Naive thymus-derived CD8-positive, alpha-beta T cell (primary cell): Measurements from ENCODE around the gene FGD5. TPM values are rescaled to one million over a fixed set of nuclear protein-coding genes. Genes with fewer than 3 reads are reported as not detected.

Source experiments
- ATAC-seq, 2 donors: fragments of 150-1000 bp; cut with Tn5 transposase in 1 of 2; sonication (Bioruptor Pico), chemical (Tn5 transposase) in 1 of 2; 1 replicate in 1 of 2; 2 replicates in 1 of 2; pipeline ENCODE4 v1.10.0; 2021; ENCODE audit warnings: mild to moderate bottlenecking in 2 of 2, moderate library complexity in 2 of 2
- POLR2A ChIA-PET: fragments of 350-600 bp; sonication (Branson Sonifier 250); formaldehyde crosslinking; loops from one replicate; lab custom pipeline; 2021; ENCODE audit warnings: antibody characterized with exemption; lab: Charles Lee
- DNase-seq, 10 donors: peaks; one replicate each; pipeline versions ENCODE4 v3.0.0 to v3.0.0-alpha.2; 2020 to 2022
- H3K27ac Mint-ChIP-seq, 10 donors: one replicate each; pipeline ENCODE4 v1.8.0; 2020 to 2022; ENCODE audit warnings: mild to moderate bottlenecking in 10 of 10, mixed read lengths in 10 of 10, moderate library complexity in 4 of 10, inconsistent platforms in 1 of 10
- H3K27me3 Mint-ChIP-seq, 5 donors: one replicate each; pipeline ENCODE4 v1.8.0; 2021 to 2022; ENCODE audit warnings: mixed read lengths in 5 of 5
- H3K36me3 Mint-ChIP-seq, 3 donors: one replicate each; pipeline ENCODE4 v1.8.0; 2020 to 2022; ENCODE audit warnings: mixed read lengths in 3 of 3, mild to moderate bottlenecking in 2 of 3, inconsistent platforms in 1 of 3
- H3K4me1 Mint-ChIP-seq, 4 donors: one replicate each; pipeline ENCODE4 v1.8.0; 2021 to 2022; ENCODE audit warnings: mixed read lengths in 4 of 4
- H3K4me3 Mint-ChIP-seq, 10 donors: one replicate each; pipeline ENCODE4 v1.8.0; 2020 to 2022; ENCODE audit warnings: mild to moderate bottlenecking in 10 of 10, mixed read lengths in 10 of 10, moderate library complexity in 6 of 10, inconsistent platforms in 1 of 10
- H3K9me3 Mint-ChIP-seq, 9 donors: one replicate each; pipeline ENCODE4 v1.8.0; 2020 to 2022; ENCODE audit warnings: mixed read lengths in 9 of 9, mild to moderate bottlenecking in 3 of 9, inconsistent platforms in 1 of 9, moderate library complexity in 1 of 9
- polyA plus RNA-seq, 3 donors: library from polyadenylated mRNA; unstranded; fragments of 300-500 nt; fragmentation: Illumina TruSeq; gene quantifications; one replicate each; pipeline ENCODE4 v1.2.3, GENCODE V29; 2021
- total RNA-seq, 8 experiments: library from RNA in 2 of 8; stranded (reverse) in 2 of 8; gene quantifications; one replicate each; pipeline ENCODE4 v1.2.3 and lab custom pipeline; 2021 to 2026

The FGD5 gene
- total and polyA plus RNA-seq, 5 experiments from 2014 or later = 0.05 TPM; not detected in 4

- no peak for ATAC-seq
- Mint-ChIP-seq H3K27me3 (peaks cover 32 to 74% (median 55%) of the 10 kb centered on the region in 5 donors), H3K4me3 (peak overlapping the region in 1 of 10 donors; percentile 41), H3K27ac (no peak overlapping the region), H3K4me1 (peaks cover 5 to 7% (median 6%) of the 10 kb centered on the region in 4 donors), H3K36me3 (no peaks in the 10 kb centered on the region), H3K9me3 (no peaks in the 10 kb centered on the region)
- POLR2A ChIA-PET = no interaction called here
- no peak for DNase-seq
These were observed 6.5 kb upstream of the FGD5 start for GRCh38 chr3:14812196-14812790.

GRCh38 chr3:14814411-14814871, 4.3 kb upstream of the FGD5 start:
- no peak overlapping the region for H3K27ac Mint-ChIP-seq
- peaks cover 5 to 7% (median 5%) of the 10 kb centered on the region in 4 donors for H3K4me1 Mint-ChIP-seq
- ATAC-seq = no peak
- H3K36me3 Mint-ChIP-seq = no peaks in the 10 kb centered on the region
- no peak overlapping the region for H3K4me3 Mint-ChIP-seq
- no peaks in the 10 kb centered on the region for H3K9me3 Mint-ChIP-seq
- H3K27me3 Mint-ChIP-seq = peaks cover 29 to 64% (median 52%) of the 10 kb centered on the region in 5 donors
- DNase-seq = no peak
- POLR2A ChIA-PET = interaction anchor here (1.0 kb wide), 1 partner anchor 9 kb away, joined by 3 read pairs; no protein-coding TSS in a partner anchor

DNA sequence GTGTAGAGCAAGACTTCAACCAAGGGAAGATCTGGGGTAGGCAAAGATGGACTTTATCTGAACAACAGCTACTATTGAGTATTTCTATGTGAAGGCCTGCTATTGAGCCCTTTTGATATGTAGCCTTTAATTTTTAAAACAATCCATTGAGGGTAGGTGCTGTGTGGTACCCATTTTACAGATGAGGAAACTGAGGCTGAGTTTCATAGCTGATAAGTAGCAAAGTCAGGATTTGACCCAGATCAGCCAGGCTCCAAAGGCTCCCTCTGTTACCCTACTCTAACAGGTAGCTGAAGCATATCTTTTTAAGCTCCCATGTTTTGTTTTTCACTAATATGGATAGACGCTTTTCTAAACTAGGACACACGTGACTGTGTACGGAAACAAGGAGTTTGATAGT, 2.4 kb upstream of the FGD5 start:
- Mint-ChIP-seq H3K4me1 (peaks cover 1 to 3% (median 2%) of the 10 kb centered on the region in 4 donors), H3K4me3 (no peak overlapping the region), H3K36me3 (no peaks in the 10 kb centered on the region), H3K9me3 (no peaks in the 10 kb centered on the region), H3K27me3 (peaks cover 21 to 63% (median 41%) of the 10 kb centered on the region in 5 donors), H3K27ac (no peak overlapping the region)
- POLR2A ChIA-PET = no interaction called here
- ATAC-seq = no peak
- DNase-seq = no peak

DNA sequence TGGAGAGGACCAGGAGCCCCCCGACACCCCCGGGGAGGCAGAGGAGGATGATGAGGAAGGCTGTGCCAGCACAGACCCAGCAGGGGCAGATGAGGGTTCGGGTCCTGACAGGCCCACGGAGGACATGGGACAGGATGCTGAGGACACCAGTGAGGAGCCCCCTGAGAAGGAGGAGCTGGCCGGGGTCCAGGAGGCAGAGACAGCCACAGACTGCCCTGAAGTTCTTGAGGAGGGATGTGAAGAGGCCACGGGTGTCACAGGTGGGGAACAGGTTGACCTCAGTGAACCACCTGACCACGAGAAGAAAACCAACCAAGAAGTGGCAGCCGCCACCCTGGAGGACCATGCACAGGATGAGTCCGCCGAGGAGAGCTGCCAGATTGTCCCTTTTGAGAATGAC, 909 bp downstream of the FGD5 start:
- ATAC-seq = no peak
- peaks cover 5 to 30% (median 13%) of the 10 kb centered on the region in 5 donors for H3K27me3 Mint-ChIP-seq
- no peaks in the 10 kb centered on the region for H3K4me1 Mint-ChIP-seq
- H3K27ac Mint-ChIP-seq = no peak overlapping the region
- no peaks in the 10 kb centered on the region for H3K9me3 Mint-ChIP-seq
- POLR2A ChIA-PET = no interaction called here
- H3K36me3 Mint-ChIP-seq = no peaks in the 10 kb centered on the region
- H3K4me3 Mint-ChIP-seq = no peak overlapping the region
- DNase-seq = no peak

DNA sequence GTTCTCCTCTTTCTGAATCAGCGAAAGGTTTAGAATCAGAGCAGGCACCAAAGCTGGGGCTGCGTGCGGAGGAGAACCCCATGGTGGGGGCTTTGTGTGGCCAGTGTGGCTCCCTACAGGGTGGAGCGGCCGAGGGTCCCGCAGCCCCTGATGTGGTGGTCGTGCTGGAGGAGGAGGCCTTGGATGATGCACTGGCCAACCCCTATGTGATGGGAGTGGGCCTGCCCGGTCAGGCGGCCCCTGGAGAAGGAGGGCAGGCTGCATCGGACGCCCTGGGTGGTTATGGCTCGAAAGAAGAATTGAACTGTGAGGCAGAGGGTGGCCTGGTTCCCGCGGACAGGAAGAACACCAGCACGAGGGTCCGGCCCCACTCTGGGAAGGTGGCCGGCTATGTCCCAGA, 1.4 kb downstream of the FGD5 start:
- H3K4me3 Mint-ChIP-seq = no peak overlapping the region
- no peak overlapping the region for H3K27ac Mint-ChIP-seq
- no peaks in the 10 kb centered on the region for H3K36me3 Mint-ChIP-seq
- H3K9me3 Mint-ChIP-seq = no peaks in the 10 kb centered on the region
- H3K4me1 Mint-ChIP-seq = no peaks in the 10 kb centered on the region
- POLR2A ChIA-PET = no interaction called here
- DNase-seq (no peak), ATAC-seq (no peak)
- peaks cover under 1 to 25% (median 11%) of the 10 kb centered on the region in 5 donors for H3K27me3 Mint-ChIP-seq

DNA sequence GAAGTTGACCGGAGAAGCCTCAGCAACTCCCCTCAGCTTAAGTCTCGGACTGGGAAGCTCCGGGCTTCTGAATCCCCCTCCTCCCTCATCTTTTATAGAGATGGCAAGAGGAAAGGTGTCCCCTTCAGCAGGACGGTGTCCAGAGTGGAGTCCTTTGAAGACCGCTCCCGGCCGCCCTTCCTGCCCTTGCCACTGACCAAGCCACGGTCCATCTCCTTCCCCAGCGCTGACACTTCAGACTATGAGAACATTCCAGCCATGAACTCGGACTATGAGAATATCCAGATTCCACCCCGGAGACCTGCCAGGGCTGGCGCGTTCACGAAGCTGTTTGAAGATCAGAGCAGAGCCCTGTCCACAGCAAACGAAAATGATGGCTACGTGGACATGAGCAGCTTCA, 2.4 kb downstream of the FGD5 start:
- no peaks in the 10 kb centered on the region for H3K9me3 Mint-ChIP-seq
- POLR2A ChIA-PET = interaction anchor here (0.8 kb wide), 1 partner anchor 18 kb away, joined by 3 read pairs; no protein-coding TSS in a partner anchor
- no peak overlapping the region for H3K4me3 Mint-ChIP-seq
- no peaks in the 10 kb centered on the region for H3K4me1 Mint-ChIP-seq
- ATAC-seq (no peak), DNase-seq (no peak)
- H3K27me3 Mint-ChIP-seq = peaks cover 0 to 22% (median 11%) of the 10 kb centered on the region in 5 donors
- H3K36me3 Mint-ChIP-seq = no peaks in the 10 kb centered on the region
- no peak overlapping the region for H3K27ac Mint-ChIP-seq

- ATAC-seq (no peak), DNase-seq (no peak)
- Mint-ChIP-seq H3K36me3 (no peaks in the 10 kb centered on the region), H3K4me1 (no peaks in the 10 kb centered on the region), H3K27ac (no peak overlapping the region), H3K27me3 (peaks cover 0 to 22% (median 8%) of the 10 kb centered on the region in 5 donors), H3K9me3 (no peaks in the 10 kb centered on the region), H3K4me3 (no peak overlapping the region)
- POLR2A ChIA-PET = no interaction called here
These were observed 3.4 kb downstream of the FGD5 start for GRCh38 chr3:14822134-14822533.

- Mint-ChIP-seq H3K4me3 (no peak overlapping the region), H3K9me3 (no peaks in the 10 kb centered on the region), H3K27ac (no peak overlapping the region), H3K27me3 (peaks cover 0 to 27% (median 11%) of the 10 kb centered on the region in 5 donors), H3K36me3 (no peaks in the 10 kb centered on the region), H3K4me1 (no peaks in the 10 kb centered on the region)
- POLR2A ChIA-PET = interaction anchor here (1.2 kb wide), 1 partner anchor 8 kb away, joined by 3 read pairs; no protein-coding TSS in a partner anchor
- ATAC-seq (no peak), DNase-seq (no peak)
These were observed 4.1 kb downstream of the FGD5 start for GRCh38 chr3:14822670-14823390.

DNA sequence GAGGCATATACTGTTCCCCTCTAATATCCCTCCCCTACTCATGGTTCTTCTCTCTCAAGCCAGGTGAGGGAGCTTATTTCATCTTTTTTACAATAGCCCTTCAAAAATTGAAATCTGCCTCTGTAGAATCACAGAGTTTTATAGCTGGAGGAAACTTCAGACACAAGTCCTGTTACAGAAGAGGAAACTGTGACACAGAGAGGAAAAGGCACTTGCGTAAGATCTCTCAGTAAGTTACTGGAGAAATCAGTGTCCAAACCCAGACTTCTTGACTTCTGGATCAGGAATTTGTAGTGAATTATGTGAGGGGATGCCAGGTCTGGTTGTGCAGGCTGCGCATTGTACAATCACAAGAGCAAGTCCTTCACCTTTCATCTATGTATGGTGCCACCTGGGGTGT, 4.6 kb downstream of the FGD5 start:
- peak overlapping the region in 1 of 10 donors; percentile 73 for H3K27ac Mint-ChIP-seq

GRCh38 chr3:14823910-14824629, 5.3 kb downstream of the FGD5 start:
- H3K27ac Mint-ChIP-seq = no peak overlapping the region

More for the DNA sequence above, 4.6 kb downstream of the FGD5 start:
- peaks cover 2 to 32% (median 14%) of the 10 kb centered on the region in 5 donors for H3K27me3 Mint-ChIP-seq
- no peak for DNase-seq
- no peak overlapping the region for H3K4me3 Mint-ChIP-seq
- ATAC-seq = no peak
- no peaks in the 10 kb centered on the region for H3K4me1 Mint-ChIP-seq
- no peaks in the 10 kb centered on the region for H3K36me3 Mint-ChIP-seq
- POLR2A ChIA-PET = interaction anchor here (1.2 kb wide), 1 partner anchor 9 kb away, joined by 3 read pairs; no protein-coding TSS in a partner anchor
- no peaks in the 10 kb centered on the region for H3K9me3 Mint-ChIP-seq

GRCh38 chr3:14824646-14825045, 5.9 kb downstream of the FGD5 start:
- DNase-seq (no peak), ATAC-seq (no peak)
- H3K27me3 Mint-ChIP-seq = peaks cover 2 to 31% (median 13%) of the 10 kb centered on the region in 5 donors
- H3K4me3 Mint-ChIP-seq = no peak overlapping the region
- H3K36me3 Mint-ChIP-seq = no peaks in the 10 kb centered on the region
- POLR2A ChIA-PET = no interaction called here
- no peak overlapping the region for H3K27ac Mint-ChIP-seq
- no peaks in the 10 kb centered on the region for H3K9me3 Mint-ChIP-seq
- H3K4me1 Mint-ChIP-seq = no peaks in the 10 kb centered on the region

More at GRCh38 chr3:14823910-14824629, 5.3 kb downstream of the FGD5 start:
- no peaks in the 10 kb centered on the region for H3K9me3 Mint-ChIP-seq
- no peaks in the 10 kb centered on the region for H3K36me3 Mint-ChIP-seq
- ATAC-seq (no peak), DNase-seq (no peak)
- H3K4me3 Mint-ChIP-seq = no peak overlapping the region
- no peaks in the 10 kb centered on the region for H3K4me1 Mint-ChIP-seq
- H3K27me3 Mint-ChIP-seq = peaks cover 2 to 33% (median 14%) of the 10 kb centered on the region in 5 donors
- POLR2A ChIA-PET = interaction anchor here (1.2 kb wide), 1 partner anchor 9 kb away, joined by 3 read pairs; no protein-coding TSS in a partner anchor

DNA sequence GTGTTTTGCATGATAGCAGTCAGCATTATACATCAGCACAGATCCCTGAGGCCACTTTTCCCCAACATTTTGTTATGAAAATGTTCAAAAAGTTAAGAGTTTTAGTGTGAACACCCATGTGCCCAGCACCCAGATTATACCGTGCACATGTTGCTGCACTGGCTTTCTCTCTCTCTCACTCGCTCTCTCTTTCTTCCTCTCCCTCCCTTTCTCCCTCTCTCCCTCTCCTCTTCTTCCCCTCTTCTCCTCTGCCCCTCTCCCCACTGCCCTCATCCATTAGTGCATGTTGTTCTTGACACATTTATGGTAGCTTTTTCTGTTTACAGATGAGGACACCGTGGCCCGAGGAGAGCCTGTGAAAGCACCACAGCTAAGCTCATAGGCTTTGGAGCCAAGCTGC, 7.3 kb downstream of the FGD5 start:
- ATAC-seq (no peak), DNase-seq (no peak)
- H3K36me3 Mint-ChIP-seq = no peaks in the 10 kb centered on the region
- no peak overlapping the region for H3K4me3 Mint-ChIP-seq
- peaks cover 2 to 22% (median 13%) of the 10 kb centered on the region in 5 donors for H3K27me3 Mint-ChIP-seq
- no peak overlapping the region for H3K27ac Mint-ChIP-seq
- no peaks in the 10 kb centered on the region for H3K9me3 Mint-ChIP-seq
- H3K4me1 Mint-ChIP-seq = no peaks in the 10 kb centered on the region
- POLR2A ChIA-PET = no interaction called here
